DMS153 (cell line): Measurements from ENCODE around the gene STAB2.

ENCODE experiments used
- DNase-seq: peaks from one replicate; lab custom pipeline; 2025; lab: John Stamatoyannopoulos, UW

STAB2 gene

GRCh38 chr12:103751171-103751570, 164.1 kb downstream of the STAB2 start:
- no peak for DNase-seq

- no peak for DNase-seq
Measured at GRCh38 chr12:103751600-103751999, 164.5 kb downstream of the STAB2 start.

GRCh38 chr12:103755425-103755824, 168.4 kb downstream of the STAB2 start:
- no peak for DNase-seq

- no peak for DNase-seq
Measured at GRCh38 chr12:103756443-103756842, 169.4 kb downstream of the STAB2 start.

GRCh38 chr12:103757248-103757647, 170.2 kb downstream of the STAB2 start:
- no peak for DNase-seq

GRCh38 chr12:103758310-103759089, 171.4 kb downstream of the STAB2 start:
- no peak for DNase-seq

- DNase-seq: no peak
Measured at GRCh38 chr12:103762473-103762872, 175.4 kb downstream of the STAB2 start.

- no peak for DNase-seq
Measured at GRCh38 chr12:103765322-103765721, 178.2 kb downstream of the STAB2 start.

GRCh38 chr12:103766028-103766427, 179.0 kb downstream of the STAB2 start:
- DNase-seq: no peak

GRCh38 chr12:103768467-103769123, 181.5 kb downstream of the STAB2 start:
- no peak for DNase-seq

GRCh38 chr12:103769240-103769945, 182.3 kb downstream of the STAB2 start:
- DNase-seq: no peak

- no peak for DNase-seq
Measured at GRCh38 chr12:103771466-103771865, 184.4 kb downstream of the STAB2 start.

- no peak for DNase-seq
Measured at GRCh38 chr12:103772367-103773108, 185.5 kb downstream of the STAB2 start.

- DNase-seq: no peak
Measured at GRCh38 chr12:103773109-103773910, 186.2 kb downstream of the STAB2 start.

- no peak for DNase-seq
Measured at GRCh38 chr12:103774977-103775560, 188.0 kb downstream of the STAB2 start.

GRCh38 chr12:103778781-103779180, 191.7 kb downstream of the STAB2 start:
- no peak for DNase-seq

- no peak for DNase-seq
Measured at GRCh38 chr12:103779410-103780092, 192.5 kb downstream of the STAB2 start.

GRCh38 chr12:103780093-103780440, 193.0 kb downstream of the STAB2 start:
- DNase-seq: no peak

GRCh38 chr12:103780992-103781391, 193.9 kb downstream of the STAB2 start:
- DNase-seq: no peak

GRCh38 chr12:103782399-103782798, 195.3 kb downstream of the STAB2 start:
- no peak for DNase-seq
